Stomach (tissue), 9 donors: Measurements from ENCODE around the gene TCERG1. TPM values are rescaled to one million over a fixed set of nuclear protein-coding genes. Genes with fewer than 3 reads are reported as not detected.

ENCODE experiments used
- DNase-seq, 2 donors: peaks; one replicate each; pipeline versions ENCODE4 v3.0.0 to v3.0.0-alpha.2; 2013 to 2019
- H3K27ac ChIP-seq, 5 donors: fragments of 200-600 bp in 4 of 5; sonication (generic) in 4 of 5; one replicate each; pipeline ENCODE4 v1.5.1; 2013 to 2019; ENCODE audit warnings: mild to moderate bottlenecking in 1 of 5, moderate library complexity in 1 of 5
- H3K27me3 ChIP-seq, 3 donors: fragments of 200-600 bp; sonication (generic); one replicate each; pipeline ENCODE4 v1.5.1; 2017 to 2019; ENCODE audit warnings: mixed run types in 1 of 3
- H3K36me3 ChIP-seq, 4 donors: fragments of 200-600 bp; sonication (generic); 1 replicate in 3 of 4; 2 replicates in 1 of 4; pipeline ENCODE4 v1.5.1; 2016 to 2019
- H3K4me1 ChIP-seq, 4 donors: fragments of 200-600 bp; sonication (generic); one replicate each; pipeline ENCODE4 v1.5.1; 2016 to 2019
- H3K4me3 ChIP-seq, 4 donors: fragments of 200-600 bp; sonication (generic) in 3 of 4; one replicate each; pipeline ENCODE4 v1.5.1; 2016 to 2019; ENCODE audit warnings: mild to moderate bottlenecking in 1 of 4
- H3K9me3 ChIP-seq, 4 donors: fragments of 200-600 bp; sonication (generic); one replicate each; pipeline ENCODE4 v1.5.1; 2016 to 2019
- CTCF ChIP-seq, 7 experiments: fragments of 450-650 bp in 4 of 7; fragments of 200-600 bp in 3 of 7; sonication (generic) in 3 of 7; IDR thresholded peaks; one replicate each; pipeline ENCODE4 v1.5.1; 2016 to 2019; ENCODE audit warnings: antibody characterized with exemption in 7 of 7, control low read depth in 2 of 7, mild to moderate bottlenecking in 1 of 7
- EP300 ChIP-seq: sonication (generic); formaldehyde crosslinking; IDR thresholded peaks from one replicate; pipeline ENCODE4 v1.6.1; 2017; ENCODE audit warnings: antibody characterized with exemption
- POLR2A ChIP-seq, 4 donors: fragments of 450-650 bp; IDR thresholded peaks; one replicate each; pipeline ENCODE4 v1.6.1; 2016; ENCODE audit warnings: antibody characterized with exemption in 4 of 4, control low read depth in 2 of 4, mild to moderate bottlenecking in 1 of 4, moderate library complexity in 1 of 4
- POLR2AphosphoS5 ChIP-seq, 3 donors: sonication (generic); formaldehyde crosslinking; IDR thresholded peaks; one replicate each; pipeline ENCODE4 v1.6.1; 2016; ENCODE audit warnings: antibody characterized with exemption in 3 of 3
- WGBS, 5 donors: extraction: QIAGEN DNeasy Blood & Tissue Kit in 3 of 5; methylation state at CpG; one replicate each; pipeline versions ENCODE4 v1.1.5 to v1.1.7; 2013 to 2018; 5-methylcytosine and 5-hydroxymethylcytosine counted together
- intact Hi-C: fragments of 100-400 bp; cut with DNase I; formaldehyde crosslinking; loops from one replicate; pipeline ENCODE4 v1.15.1; 2023; ENCODE audit warnings: low total_unique reads
- polyA plus RNA-seq, 3 donors: library from polyadenylated mRNA; stranded (reverse); fragments of 200-250 nt; gene quantifications; one replicate each; pipeline ENCODE4 v1.2.3, GENCODE V29; 2013
- total RNA-seq, 5 donors: library from RNA; depleted of rRNA; stranded (reverse); fragments of >200 nt; gene quantifications; one replicate each; pipeline versions ENCODE4 v1.1.0 to v1.2.3, GENCODE V29; 2014 to 2016
- donor health status: healthy with polysubstance abuse.
- donor health status: Bipolar disorder and iron deficiency.
- donor health status: healthy.

The TCERG1 gene
- total and polyA plus RNA-seq, 8 donors, result 9.9 to 120 (median 58.4) TPM

DNA sequence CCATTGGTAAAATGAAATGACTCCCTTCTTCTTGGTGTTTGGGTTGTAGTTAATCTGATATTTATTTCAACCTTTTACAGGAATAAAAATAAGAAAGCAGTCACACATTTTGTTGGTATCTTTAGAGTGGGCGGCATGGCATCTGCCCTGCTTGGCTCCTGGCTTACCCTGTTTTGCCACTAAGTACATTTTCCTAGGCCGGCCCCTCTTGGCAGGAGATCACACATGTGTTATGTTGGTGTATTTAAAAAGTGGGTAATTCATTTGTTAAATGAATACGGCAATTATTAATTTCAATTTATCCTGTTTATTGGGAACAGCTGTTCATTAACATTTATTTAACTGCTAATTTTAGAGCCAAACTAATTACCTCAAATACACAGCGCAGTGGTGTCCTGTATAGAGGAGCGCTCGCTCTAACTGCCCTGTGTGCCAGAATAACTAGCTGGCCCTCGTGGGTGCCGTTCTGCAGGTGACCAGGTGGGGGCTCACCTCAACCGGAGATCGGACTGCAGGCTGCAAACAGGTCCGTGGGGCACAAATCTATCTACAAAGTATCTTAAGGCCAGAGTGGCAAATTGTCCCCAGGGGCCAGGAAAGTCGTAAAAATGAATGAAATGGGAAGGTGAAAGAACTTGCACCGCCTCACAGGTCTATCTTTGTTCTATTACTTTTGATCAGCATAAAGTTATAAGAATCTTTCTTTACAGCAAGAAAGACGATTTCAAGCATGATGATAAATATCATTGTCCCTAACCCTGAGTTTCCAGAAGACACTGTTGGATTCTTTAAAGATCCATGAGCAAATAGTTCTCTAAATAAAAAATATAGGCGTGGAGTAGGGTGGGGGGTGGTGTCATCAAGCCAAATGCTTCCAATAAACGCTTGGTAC is 95.1 kb downstream of the TCERG1 start:
- intact Hi-C loops, result loop anchor here (5.0 kb wide), 1 partner anchor 425 kb away; no protein-coding TSS in a partner anchor
- WGBS, 5 donors, result 20 to 26% (median 24%) methylated on average over 16 of the region's 16 CpGs

GRCh38 chr5:146544232-146544631 is 97.1 kb downstream of the TCERG1 start:
- no peak for TF ChIP-seq CTCF (IDR thresholded peaks at IDR 0.05)
- TF ChIP-seq EP300, result no peak
- no peak for TF ChIP-seq POLR2A (IDR thresholded peaks at IDR 0.05)
- TF ChIP-seq POLR2AphosphoS5 (IDR thresholded peaks at IDR 0.05), result no peak
- intact Hi-C loops, result loop anchor here (5.0 kb wide), 1 partner anchor 423 kb away; no protein-coding TSS in a partner anchor
- H3K4me3 ChIP-seq, result no peak overlapping the region
- no peaks in the 10 kb centered on the region for H3K36me3 ChIP-seq
- H3K4me1 ChIP-seq, result peaks cover 0 to 5% (median 0%) of the 10 kb centered on the region in 4 donors
- no peaks in the 10 kb centered on the region for H3K27me3 ChIP-seq
- H3K9me3 ChIP-seq, result no peaks in the 10 kb centered on the region
- no peak for DNase-seq
- H3K27ac ChIP-seq, result no peak overlapping the region

More for the DNA sequence above, 95.1 kb downstream of the TCERG1 start:
- no peak overlapping the region for H3K4me3 ChIP-seq
- H3K27me3 ChIP-seq, result no peaks in the 10 kb centered on the region
- H3K9me3 ChIP-seq, result no peaks in the 10 kb centered on the region
- H3K36me3 ChIP-seq, result no peaks in the 10 kb centered on the region
- DNase-seq, result peak; percentile 80 to 86
- peak in 5 of 7 experiments; percentile 56 to 85 (median 73) for TF ChIP-seq CTCF (IDR thresholded peaks at IDR 0.05)
- TF ChIP-seq POLR2A (IDR thresholded peaks at IDR 0.05), result no peak
- H3K27ac ChIP-seq, result no peak overlapping the region
- peaks cover 0 to 5% (median 0%) of the 10 kb centered on the region in 4 donors for H3K4me1 ChIP-seq

DNA sequence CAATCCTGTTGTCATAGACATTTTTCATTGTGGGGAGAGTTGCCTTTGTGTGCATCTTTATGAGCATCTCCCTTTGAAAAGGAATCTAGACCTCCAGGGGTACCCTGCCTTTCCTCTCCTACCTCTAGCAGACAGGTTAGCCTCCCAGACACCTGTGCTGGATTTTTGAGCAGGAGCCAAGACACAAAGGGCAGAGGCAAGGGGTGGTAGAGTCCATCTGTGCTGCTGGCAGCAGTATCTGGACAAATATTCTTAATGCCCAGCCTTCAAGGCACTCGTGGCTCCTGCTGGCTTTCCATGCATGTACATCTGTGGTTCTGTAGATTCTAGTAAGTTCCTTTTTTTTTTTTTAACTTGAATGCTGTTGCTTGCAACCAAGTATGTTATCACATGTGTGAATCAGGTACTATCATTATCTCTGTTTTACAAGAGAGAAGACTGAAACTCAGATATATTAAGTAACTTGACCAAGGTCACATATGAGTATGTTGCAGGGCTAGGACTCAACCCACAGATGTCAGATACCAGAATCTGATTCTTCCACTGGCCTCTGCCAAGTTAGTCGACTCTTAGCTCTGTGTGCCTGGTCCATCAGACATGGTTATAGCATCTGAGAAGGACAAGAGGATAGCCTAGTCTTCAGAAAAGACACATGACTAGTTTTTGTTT is 101.8 kb downstream of the TCERG1 start:
- intact Hi-C loops, result no loop called here
- WGBS, 5 donors, result 23 to 44% (median 43%) methylated on average over 2 of the region's 2 CpGs
- H3K36me3 ChIP-seq, result no peaks in the 10 kb centered on the region
- H3K9me3 ChIP-seq, result no peaks in the 10 kb centered on the region
- DNase-seq, result no peak
- no peak overlapping the region for H3K27ac ChIP-seq
- no peaks in the 10 kb centered on the region for H3K4me1 ChIP-seq
- no peak overlapping the region for H3K4me3 ChIP-seq
- TF ChIP-seq EP300 (no peak), POLR2AphosphoS5 (IDR thresholded peaks at IDR 0.05) (no peak)
- H3K27me3 ChIP-seq, result no peaks in the 10 kb centered on the region

DNA sequence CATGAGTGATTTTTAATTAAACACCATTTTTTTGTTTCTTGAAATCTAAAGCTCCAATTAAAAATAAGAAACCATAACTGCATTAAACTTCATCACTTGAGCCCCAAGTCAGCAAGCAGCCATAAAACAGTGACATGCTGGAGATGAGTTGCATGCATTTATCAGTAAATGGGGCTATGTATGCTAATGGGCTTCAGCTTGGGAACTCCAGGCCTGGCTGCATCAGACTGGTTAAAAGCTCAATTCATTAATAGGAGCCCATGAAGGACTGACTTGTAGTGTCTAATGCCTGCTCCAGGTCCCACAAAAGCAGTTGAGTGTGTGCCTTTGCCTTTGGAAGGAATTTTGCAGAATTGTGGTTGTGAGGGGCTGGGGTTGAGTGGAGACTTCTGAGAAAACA is 102.5 kb downstream of the TCERG1 start:
- no peaks in the 10 kb centered on the region for H3K27me3 ChIP-seq
- H3K27ac ChIP-seq, result no peak overlapping the region
- no peak for TF ChIP-seq CTCF (IDR thresholded peaks at IDR 0.05)
- TF ChIP-seq EP300, result no peak
- no peak for TF ChIP-seq POLR2AphosphoS5 (IDR thresholded peaks at IDR 0.05)
- no peak for TF ChIP-seq POLR2A (IDR thresholded peaks at IDR 0.05)
- H3K4me1 ChIP-seq, result no peaks in the 10 kb centered on the region
- H3K9me3 ChIP-seq, result no peaks in the 10 kb centered on the region
- DNase-seq, result no peak
- intact Hi-C loops, result no loop called here
- H3K36me3 ChIP-seq, result no peaks in the 10 kb centered on the region
- no peak overlapping the region for H3K4me3 ChIP-seq
